GF-D8 (cell line): ENCODE results near the gene DPP10.
"Not testable (repeated sequence)": the region's sequence is repeated elsewhere in the genome, so short reads cannot be mapped to it uniquely, and the experiment has no call there.

Source experiments
- DNase-seq: peaks from one replicate; lab custom pipeline; 2025; lab: John Stamatoyannopoulos, UW

DPP10 gene

DNA sequence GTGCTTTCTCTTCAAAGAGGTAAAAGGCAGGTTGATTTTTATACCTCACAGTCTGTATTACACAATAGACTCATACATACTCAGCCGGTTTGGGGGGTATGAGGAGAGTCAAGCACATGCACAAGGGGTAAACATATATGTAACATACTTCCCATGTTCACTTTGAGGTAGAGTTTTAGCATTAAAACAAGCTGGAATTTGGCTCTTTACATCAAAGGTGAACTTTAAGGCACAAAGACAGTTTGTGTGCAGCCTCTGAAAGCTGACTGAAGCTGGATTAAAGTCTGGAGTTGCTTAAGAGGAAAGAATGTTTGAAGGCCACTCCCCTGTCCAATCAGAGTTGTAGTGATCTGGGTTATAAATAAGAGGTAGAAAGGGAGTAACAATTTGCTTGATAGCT is 282.0 kb downstream of the DPP10 start:
- no peak for DNase-seq

DNA sequence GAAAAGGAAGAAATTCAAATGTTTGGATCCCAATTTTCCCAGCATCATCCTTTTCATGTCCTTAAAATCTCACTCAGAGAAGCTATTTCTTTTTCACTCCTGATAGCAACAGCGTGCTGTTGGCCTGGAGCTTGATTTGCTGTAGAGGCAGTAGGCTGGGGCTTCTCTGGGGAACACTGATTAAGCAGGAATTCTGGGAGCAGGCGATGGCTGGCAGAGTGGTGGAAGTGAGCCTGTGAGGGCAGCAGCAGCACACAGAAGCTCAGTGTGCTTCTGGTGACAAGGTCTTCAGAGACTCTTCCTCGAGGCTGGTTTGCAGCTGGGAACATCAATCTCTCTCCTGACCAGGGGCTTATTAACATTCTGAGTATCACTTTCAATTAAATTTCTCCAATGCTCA is 284.6 kb downstream of the DPP10 start:
- no peak for DNase-seq

DNA sequence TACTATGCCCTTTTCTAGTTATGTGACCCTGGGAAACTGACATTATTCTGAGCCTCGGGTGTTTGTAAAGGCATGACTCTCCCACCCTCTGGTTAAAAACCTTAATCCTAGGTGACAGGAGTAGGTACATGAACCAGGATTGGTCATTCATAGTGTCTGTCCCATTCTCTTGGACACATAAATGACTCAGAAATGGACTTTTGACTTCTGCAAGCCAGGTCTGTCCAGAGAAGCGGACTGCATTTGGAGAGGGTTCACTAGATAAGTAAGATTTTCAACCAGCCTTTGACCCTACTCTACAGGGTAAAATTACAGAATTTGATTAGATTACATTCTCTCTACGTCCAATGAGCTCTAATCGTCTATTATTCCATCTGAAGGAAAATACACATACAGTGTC is 285.9 kb downstream of the DPP10 start:
- no peak for DNase-seq

DNA sequence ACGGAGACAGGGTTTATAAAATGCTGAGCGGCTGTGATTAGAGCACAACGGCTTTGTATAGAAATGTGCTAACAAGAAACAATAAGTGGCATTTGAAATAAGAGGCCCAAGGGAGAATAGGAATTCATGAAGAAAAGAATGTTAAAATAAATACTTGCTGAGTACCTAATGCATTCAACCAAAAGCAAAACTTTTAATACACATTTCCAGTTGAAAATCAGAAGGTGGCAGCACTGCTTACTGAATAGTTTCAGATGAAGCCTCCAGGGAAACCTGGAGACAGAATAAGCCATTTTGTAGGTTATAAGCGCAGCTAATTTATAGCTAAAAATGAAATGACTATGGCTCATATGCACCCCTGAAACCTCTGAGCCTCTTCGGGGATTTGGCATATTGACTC is 286.6 kb downstream of the DPP10 start:
- no peak for DNase-seq

DNA sequence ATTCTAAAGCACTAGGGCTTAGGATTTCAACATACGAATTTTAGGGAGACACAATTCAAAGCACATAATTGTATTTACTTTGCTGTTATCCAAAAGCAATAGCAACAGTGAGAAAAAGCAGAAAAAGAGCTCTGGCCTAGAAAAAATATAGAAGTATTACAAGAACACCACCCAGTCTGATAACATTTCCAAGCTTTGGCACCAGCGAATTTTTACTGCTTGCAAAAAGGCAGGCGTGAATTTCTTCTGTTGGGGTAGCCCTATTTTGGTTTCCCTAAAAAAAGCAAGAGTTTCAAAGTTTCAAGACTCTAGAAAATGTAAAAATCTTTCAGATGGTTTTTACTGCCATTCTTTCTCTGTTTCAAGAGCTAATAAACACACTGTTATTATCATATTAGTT is 292.7 kb downstream of the DPP10 start:
- DNase-seq: no peak

DNA sequence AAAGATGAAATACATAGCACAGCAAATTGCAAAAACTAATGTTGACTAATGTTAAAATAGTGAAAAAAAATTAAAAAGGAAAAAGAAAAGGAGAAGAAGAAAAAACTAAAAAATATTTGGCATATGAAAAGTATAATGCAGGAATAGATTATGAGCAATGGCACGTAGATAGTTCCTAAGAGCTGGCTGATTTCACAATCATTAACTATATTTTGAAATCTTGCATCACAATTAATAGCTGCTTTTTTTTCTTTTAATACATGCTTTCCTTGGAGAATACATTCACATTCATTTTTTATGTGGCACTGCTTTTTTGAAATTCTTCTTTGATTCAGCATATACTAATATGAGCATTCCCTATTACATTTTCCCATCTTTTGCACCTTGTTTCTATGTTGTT is 299.8 kb downstream of the DPP10 start:
- DNase-seq: no peak

DNA sequence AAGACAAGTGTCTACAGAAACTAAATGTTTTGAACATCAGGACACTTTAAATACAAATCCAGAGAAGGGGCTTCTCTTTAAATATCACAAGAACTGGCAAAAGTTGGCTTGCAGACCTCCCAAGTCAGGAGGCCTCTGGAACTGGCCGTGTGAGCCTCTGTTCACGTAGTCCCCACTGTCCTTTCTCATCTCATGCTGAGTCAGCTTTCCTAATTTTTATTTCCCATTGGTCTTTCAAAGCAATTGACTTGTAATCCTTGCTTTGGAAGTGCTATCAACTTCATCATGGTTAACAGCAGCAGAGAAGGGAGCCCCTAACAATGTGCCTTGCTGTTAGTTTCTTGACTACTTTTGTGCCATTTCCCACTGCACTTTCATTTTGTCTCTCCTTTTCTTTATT is 303.3 kb downstream of the DPP10 start:
- no peak for DNase-seq

DNA sequence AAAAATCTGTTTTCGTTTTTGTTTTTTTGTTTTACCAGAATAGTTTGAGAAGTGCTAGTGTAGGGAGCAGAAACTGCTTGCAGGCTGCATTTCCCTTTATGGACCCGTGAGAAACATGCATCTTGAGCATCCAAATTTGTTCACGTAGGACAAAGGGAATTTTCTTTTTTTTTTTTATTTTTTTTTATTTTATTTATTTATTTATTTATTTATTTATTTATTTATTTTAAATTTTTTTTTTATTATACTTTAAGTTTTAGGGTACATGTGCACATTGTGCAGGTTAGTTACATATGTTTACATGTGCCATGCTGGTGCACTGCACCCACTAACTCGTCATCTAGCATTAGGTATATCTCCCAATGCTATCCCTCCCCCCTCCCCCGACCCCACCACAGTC is 305.7 kb downstream of the DPP10 start:
- DNase-seq: not testable (repeated sequence)

DNA sequence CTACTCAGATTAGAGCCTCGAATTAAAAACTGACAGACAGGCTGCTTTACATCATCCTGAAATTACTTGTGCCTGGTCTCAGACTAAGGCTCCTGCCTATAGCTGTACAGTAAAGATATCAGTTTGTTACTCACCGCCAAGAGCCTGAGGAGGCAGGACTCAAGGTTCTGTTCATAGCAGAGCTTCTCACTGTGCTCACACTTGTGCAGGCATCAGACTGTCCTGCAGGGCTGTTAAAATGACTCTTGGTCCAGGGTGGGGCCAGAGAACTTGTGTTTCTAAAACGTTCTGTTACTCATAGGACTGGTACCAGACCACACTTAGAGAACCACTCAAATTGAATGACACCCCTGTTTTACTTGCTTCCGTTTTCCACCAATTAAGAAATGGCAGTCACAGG is 310.0 kb downstream of the DPP10 start:
- DNase-seq: no peak

DNA sequence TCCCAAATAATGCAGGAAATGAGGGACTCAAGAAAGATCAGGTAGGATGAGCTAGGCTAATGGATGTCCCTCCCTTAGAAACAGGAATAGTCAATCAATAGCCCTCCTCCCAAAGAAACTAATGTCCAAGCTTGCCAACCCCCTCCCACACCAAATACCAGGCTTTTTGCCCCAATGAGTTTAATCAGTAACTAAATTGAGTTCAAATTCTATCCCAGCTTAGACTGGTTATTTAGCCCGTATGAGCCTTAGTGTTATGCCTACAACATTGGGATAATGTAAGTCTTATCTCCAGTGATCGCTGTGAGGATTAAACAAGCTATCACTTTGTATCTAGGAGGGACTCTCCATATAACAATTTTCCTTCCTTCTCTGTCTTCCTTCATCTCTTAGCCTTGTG is 310.7 kb downstream of the DPP10 start:
- no peak for DNase-seq

DNA sequence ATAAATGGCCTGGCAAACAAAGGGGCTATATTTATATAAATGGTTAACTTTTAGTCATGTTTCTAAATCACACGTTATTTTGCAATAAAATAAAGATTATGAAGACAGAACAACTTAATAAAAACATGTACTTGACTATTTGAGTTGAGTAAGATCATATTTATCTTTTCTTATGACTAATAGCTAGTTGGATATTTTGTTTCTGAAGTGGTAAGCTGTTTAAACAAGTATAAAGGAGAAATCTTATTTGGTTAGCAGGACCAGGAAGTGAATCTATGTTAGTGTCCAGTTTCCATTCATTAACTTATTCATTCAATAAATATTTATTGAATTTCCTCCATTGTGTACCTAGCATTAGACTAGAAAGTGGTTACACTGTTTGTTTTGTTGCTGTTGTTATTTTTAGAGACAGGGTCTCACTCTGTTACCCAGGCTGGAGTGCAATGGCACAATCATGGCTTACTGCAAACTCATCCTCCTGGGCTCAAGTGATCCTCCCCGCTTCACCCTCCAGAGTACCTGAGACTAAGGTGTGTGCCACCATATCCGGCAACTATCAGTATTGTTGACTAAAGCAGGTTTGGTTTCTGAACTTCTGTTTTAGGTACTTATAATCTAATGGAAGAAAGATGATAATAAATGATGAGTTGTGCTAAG is 312.6 kb downstream of the DPP10 start:
- no peak for DNase-seq

DNA sequence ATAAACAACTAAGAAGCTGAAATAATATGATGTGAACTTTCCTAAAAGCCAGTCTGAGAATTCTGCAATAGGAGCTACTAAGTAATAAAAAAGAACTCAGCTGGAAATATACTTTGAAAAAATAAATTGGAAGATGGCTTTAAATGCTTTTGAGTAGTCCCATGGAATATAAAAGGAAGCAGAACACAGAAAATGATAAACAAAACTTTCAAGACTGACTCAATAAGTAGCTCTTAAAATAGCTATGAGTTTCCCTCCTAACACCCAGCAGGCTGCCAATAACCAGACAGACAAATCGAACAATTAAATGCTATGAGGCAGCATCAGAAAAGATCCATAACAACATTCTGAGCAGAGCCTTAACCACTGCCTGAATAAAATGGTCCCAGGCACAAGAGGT is 319.9 kb downstream of the DPP10 start:
- DNase-seq: no peak

DNA sequence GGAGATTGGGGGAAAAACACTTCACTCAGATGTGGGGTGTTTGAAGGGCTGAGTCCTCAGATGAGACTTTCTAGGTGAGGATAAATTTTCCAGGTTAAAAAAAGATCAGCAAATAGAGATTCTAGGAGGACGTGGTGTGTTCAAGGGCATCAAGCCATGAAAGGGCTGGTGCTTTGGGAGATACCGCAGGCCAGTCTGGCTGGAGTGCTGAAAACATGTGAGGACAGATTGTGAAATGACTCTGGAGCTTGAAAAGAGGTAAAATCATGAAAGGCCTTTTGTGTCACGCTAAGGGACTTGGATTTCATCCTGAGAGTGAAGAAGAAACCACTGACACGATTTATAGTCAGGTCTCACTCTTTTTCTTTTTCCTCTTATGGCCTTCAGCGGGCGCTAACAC is 320.5 kb downstream of the DPP10 start:
- DNase-seq: no peak

DNA sequence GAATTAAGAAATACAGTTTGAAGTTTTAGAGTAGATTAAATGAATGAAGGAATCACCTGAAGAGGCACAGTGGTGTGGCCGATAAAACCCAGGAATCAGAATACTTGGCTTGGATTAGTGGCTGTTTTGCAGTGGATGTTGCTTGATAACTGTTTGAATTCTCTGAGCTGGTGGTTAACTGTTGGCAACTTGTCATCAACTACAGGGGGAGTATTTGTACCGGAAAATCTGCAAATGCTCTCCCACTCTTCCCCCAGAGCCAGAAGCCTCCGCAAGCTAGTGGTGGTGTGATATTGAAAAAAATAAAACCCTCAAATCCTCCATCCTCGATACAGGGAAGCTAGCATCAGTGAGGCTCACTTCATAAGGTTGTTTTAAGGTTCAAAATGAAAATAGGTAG is 326.7 kb downstream of the DPP10 start:
- no peak for DNase-seq

DNA sequence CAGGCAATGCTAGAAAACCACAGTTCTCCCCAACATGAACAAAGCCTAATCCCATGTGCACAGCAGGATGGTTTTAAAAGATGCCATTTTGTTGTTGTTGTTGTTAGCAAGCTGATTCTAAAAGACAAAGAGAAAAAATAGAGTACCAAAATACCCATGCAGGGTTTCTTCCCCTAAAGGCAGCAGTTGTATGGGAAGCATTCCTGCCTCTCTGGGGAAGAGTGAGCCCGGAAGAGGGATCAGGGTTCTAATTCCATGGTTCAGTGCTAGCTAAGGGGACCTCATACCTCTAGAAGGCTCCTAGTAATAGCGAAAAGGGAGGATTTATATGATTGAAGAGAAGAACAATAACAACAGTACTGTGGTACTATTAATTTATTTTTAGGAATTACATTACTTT is 327.6 kb downstream of the DPP10 start:
- DNase-seq: no peak

DNA sequence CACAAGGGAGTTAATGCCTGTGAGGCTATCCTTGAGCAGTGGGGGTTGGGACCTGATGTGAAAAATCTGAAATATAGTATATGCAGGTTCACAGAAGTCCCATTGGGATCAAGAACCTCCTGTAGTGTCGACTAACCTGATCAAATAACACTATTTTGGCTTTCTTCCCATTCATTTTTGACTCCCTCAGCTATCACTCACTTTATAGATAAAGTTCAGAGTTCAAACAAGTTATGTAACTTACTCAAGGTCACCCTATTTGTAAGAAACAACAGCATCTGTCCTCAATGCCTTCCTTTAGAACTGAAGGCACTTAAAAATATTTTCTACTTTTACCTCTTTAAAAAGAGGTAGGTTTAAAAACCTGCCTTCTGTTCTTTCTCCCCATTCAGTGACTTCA is 341.6 kb downstream of the DPP10 start:
- no peak for DNase-seq

DNA sequence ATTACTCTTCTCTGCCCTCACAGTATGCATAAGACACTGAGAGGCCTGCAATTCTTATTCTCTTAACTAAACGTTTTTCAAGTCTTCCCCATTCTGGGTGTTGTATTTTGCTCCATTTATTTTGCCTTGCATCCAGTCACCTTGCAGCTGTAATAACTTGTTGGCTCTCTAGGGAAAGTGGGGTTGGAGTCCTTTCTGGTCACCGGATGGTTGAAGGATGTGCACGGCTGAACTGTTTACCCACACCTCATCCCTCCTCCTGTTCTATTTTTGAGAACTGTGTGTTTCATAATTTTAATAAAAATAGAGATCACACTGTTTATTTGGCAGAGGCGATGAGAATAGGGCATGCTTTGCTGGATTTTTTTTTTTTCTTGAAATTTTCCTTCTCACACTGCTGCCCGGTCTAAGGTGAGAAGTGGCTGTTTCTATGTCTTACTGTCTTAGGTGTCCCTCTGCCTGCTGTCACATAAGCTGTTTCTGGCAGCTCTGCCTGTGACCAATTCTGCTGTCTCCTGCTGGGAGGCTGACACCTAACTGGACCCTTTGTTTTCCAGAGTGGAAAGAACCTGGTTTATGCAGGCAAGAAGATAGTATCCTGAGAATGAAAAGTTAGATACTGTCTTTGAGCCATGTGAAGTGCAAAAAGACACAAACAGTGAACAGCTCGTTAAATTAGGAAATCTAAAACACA is 342.6 kb downstream of the DPP10 start:
- no peak for DNase-seq

DNA sequence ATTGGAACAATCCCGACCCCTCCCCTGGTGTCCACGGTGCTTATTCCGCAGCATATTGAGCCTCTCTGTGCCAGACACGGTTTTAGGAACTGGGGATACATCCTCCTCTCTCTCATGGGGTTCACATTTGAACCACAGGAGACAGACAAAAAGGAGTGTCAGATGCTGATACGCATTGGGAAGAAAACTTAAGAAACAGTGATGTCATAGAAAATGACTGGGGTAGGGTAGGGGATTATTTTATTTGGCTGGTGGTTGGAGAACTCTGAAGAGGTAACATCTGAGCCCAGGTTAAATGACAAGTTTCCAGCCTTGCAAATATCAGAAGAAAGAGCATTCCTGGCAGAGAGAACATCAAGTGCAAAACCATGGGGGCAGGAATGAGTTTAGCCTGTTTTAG is 344.5 kb downstream of the DPP10 start:
- no peak for DNase-seq

DNA sequence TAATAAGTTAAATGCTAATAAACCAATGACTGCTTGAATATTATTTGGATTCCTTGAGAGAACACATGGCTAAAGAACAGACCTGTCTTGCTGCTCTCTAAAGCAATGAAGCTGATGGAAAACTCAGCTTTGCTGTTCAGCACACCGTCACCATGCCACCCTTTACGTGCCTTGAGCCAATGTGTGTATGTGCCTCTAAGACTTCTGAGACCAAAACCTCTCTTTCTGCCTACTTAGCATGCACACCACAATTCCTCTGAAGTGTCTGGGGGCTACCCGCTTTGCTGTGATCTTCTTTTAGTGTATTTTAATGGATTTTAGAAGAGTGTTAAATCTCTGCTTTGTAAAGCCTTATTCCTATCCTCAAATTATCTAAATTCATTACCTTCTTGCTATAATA is 345.0 kb downstream of the DPP10 start:
- no peak for DNase-seq

DNA sequence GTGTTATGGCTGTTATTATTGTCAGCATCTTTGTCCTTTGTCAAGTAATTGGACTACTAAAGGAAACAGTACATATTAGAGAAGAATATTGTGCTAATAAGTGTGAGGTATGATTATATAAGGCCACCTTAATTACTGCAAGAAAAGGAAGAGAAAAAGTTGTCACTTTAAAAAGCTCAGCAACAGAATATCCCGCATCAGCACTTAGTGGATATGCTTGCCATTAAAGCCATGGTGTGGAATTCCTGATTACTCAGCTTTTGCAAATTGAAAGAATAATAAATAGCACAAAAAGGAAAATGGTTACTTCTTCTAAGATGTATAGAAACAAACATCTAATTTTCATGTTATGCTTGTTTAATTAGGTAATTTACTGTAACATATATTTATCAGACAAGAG is 347.5 kb downstream of the DPP10 start:
- DNase-seq: no peak

DNA sequence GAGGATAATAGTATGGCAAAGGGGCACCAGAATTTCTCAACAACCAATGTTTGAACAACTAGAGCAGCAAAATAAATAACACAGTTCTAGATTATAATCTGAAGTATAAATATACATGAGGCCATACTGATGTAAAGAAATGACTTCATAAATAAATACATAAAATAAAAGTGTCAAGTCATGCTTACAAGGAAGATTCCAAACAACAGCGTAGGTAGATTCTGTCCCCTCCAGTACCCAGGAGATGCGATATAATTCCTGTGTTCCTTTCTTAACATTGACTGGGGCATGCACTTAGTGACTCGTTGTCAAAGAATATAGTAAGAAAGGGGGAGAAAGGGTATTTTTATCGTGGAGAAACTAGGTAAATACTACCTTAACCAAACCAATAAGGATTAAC is 355.1 kb downstream of the DPP10 start:
- DNase-seq: no peak

DNA sequence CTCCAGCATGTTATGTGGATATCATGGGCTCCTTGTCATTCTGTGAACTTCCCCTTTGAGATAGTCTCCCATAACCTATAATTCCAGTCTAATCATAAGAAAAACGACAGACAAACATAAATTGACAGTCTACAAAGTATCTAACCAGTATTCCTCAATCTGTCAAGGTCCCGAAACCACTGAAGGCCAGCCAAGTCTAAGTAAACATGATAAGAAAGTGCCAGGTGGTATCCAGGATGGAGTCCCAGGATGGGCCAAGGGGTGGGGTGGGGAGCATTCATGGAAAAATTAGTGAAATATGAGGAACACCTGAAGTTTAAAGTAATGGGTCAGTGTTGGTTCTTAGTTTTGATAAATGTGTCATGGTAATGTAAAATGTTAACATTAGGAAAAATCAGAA is 355.5 kb downstream of the DPP10 start:
- no peak for DNase-seq

DNA sequence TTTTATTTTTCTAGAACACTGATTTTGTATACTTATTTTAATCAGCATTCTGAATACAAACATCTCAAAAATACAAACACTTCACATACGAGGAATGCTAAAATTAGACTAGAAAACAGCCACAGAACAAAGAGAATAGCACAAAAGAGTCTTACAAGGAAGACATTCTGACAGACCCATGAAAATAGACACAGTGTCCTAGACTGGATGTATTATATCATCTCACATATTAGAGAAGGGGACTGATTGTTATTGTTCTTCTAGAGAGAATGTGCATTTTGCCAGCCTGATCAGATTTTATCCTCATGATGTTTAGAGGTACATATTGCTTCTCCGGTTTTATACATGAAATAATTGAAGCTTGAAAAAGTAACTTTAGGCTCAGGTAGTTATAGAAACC is 357.9 kb downstream of the DPP10 start:
- no peak for DNase-seq

DNA sequence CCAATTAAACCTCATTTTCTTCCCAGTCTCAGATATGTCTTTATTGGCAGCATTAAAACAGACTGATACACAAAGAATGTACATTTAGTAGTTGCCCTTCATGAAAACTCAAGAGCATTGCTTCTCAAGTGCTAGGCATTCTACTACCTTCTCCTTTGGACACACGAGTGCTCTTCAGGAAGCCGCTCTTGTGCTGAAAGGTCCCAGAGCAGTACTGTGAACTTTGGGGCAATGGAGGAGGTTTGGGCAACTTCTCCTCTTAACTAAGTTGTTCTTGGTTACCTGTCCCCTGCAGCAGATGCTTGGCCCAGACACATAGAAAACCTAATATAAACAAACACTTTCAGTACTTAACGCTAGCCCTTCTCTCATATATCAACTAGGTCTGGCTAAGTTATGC is 362.8 kb downstream of the DPP10 start:
- no peak for DNase-seq
